ENCODE data around the gene NRAP.

NRAP gene, protein sequence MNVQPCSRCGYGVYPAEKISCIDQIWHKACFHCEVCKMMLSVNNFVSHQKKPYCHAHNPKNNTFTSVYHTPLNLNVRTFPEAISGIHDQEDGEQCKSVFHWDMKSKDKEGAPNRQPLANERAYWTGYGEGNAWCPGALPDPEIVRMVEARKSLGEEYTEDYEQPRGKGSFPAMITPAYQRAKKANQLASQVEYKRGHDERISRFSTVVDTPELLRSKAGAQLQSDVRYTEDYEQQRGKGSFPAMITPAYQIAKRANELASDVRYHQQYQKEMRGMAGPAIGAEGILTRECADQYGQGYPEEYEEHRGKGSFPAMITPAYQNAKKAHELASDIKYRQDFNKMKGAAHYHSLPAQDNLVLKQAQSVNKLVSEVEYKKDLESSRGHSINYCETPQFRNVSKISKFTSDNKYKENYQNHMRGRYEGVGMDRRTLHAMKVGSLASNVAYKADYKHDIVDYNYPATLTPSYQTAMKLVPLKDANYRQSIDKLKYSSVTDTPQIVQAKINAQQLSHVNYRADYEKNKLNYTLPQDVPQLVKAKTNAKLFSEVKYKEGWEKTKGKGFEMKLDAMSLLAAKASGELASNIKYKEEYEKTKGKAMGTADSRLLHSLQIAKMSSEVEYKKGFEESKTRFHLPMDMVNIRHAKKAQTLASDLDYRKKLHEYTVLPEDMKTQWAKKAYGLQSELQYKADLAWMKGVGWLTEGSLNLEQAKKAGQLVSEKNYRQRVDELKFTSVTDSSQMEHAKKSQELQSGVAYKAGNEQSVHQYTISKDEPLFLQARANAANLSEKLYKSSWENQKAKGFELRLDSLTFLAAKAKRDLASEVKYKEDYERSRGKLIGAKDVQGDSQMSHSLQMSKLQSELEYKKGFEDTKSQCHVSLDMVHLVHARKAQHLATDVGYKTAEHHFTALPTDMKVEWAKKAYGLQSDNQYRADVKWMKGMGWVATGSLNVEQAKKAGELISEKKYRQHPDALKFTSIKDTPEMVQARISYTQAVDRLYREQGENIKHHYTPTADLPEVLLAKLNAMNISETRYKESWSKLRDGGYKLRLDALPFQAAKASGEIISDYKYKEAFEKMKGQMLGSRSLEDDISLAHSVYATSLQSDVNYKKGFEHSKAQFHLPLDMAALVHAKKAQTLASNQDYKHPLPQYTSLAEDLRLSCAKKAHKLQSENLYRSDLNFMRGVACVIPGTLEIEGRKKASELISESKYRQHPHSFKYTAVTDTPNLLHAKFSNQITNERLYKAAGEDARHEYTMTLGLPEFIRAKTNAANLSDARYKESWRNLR (N-terminal part only)

DNA sequence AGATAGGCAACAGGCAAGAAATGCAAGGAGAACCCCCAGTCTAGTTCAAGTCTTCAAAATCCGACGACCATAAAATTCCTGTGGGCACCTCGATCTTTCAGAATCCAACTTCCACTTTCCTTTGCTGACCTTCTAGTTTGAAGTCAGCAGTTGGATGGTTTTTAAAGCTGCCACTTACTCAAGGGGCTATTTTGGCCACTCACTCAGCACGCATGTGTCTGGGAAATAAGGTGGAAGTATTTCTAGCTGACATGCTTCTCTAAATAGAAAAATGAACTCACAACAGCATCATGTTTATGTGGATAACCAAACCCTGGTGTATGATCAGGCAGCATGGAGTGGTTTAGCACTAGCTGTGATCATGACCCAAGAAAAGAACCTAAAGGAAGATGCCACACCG, at the start of gene NRAP:
Gene NRAP, minus strand, starts transcription at position 134 of the 400 bp plus-strand sequence. CDS start 159 bp downstream, outside the sequence.
- Histone ChIP-seq H3K27me3 (replicated peaks) (no peaks in the 10 kb centered on the region), H3K27ac (no peak within 1 kb of the TSS), H3K36me3 (replicated peaks) (no peaks in the 10 kb centered on the region), H3K4me3 (ENCODE audit: low read depth, low read length) (no peak within 1 kb of the TSS)
- DNase-seq, result no peak
- in situ Hi-C loops (cut with HindIII; ENCODE audit: low pct_ligation_motif_present, low sequenced_read_pairs), result no loop called here
- TF ChIP-seq, protein P1, sequence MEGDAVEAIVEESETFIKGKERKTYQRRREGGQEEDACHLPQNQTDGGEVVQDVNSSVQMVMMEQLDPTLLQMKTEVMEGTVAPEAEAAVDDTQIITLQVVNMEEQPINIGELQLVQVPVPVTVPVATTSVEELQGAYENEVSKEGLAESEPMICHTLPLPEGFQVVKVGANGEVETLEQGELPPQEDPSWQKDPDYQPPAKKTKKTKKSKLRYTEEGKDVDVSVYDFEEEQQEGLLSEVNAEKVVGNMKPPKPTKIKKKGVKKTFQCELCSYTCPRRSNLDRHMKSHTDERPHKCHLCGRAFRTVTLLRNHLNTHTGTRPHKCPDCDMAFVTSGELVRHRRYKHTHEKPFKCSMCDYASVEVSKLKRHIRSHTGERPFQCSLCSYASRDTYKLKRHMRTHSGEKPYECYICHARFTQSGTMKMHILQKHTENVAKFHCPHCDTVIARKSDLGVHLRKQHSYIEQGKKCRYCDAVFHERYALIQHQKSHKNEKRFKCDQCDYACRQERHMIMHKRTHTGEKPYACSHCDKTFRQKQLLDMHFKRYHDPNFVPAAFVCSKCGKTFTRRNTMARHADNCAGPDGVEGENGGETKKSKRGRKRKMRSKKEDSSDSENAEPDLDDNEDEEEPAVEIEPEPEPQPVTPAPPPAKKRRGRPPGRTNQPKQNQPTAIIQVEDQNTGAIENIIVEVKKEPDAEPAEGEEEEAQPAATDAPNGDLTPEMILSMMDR (IDR thresholded peaks at IDR 0.05; ENCODE audit: low read depth, low read length, missing control alignments), result no peak

DNA sequence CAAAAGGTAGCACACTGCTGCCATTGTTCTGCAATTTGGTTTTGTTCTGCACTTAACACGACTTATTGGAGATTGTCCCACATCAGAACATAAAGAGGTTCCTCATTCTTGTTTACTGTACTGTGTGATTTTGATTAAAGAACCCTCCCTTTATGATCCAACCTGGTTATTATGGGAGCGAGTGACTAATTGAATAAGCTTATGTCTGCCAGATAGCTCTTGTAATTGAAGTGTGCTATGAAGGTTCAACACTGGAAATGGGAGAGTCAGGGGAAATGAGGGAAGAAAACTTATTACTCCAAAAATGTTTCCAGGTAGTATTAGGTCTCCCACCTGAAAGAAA, 49.8 kb upstream of the NRAP start:
- Histone ChIP-seq H3K27ac (no peak overlapping the region), H3K27me3 (replicated peaks) (no peaks in the 10 kb centered on the region), H3K36me3 (replicated peaks) (peaks cover 3% of the 10 kb centered on the region), H3K4me3 (ENCODE audit: low read depth, low read length) (no peak overlapping the region)
- TF ChIP-seq, protein P1 (IDR thresholded peaks at IDR 0.05; ENCODE audit: low read depth, low read length, missing control alignments), result no peak
- in situ Hi-C loops (cut with HindIII; ENCODE audit: low pct_ligation_motif_present, low sequenced_read_pairs), result no loop called here
- no peak for DNase-seq

DNA sequence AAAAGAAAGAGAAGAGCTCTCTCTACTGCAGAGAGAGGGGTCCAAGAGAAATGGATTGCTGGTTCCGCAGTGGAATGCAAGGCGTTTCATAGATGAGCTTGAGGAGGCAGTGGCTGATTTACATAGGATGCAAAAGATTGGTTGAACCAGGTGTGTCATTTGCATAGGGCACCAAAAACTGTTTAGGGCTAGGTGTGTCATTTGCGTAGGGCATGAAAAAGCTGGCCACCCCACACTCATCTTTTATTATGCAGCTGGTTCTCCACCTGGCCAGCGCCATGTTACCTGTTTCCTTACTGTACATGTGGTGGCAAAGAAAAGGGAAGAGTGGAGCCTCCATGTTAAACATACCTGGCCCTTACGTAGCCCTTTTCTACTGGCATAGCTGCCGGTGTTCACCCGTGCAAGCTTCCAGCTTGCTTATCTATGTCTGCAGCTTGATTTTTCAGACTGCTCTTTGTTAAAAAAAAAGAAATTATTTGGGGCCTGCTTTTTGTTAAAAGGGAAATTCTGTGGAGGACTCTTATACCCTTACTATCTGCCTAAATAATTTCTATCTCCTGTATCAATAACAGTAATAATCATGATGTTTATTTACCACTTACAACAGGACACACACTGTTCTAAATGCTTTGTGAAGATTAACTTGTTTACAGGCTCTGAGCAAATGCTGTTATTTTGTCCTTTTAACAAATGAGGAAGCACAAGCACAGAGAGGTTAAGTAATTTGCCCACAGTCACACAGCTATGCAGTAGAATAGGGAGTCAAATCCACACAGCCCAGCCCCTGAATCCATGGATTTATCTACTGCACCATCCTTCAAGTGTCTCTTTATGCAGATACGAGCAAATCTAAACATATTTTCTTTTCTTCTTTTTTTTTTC, 49.2 kb upstream of the NRAP start:
- no peak overlapping the region for H3K4me3 ChIP-seq (ENCODE audit: low read depth, low read length)
- H3K27me3 ChIP-seq (replicated peaks), result no peaks in the 10 kb centered on the region
- no peak for DNase-seq
- H3K27ac ChIP-seq, result no peak overlapping the region
- in situ Hi-C loops (cut with HindIII; ENCODE audit: low pct_ligation_motif_present, low sequenced_read_pairs), result no loop called here
- TF ChIP-seq, protein P1 (IDR thresholded peaks at IDR 0.05; ENCODE audit: low read depth, low read length, missing control alignments), result no peak
- H3K36me3 ChIP-seq (replicated peaks), result peaks cover 3% of the 10 kb centered on the region

DNA sequence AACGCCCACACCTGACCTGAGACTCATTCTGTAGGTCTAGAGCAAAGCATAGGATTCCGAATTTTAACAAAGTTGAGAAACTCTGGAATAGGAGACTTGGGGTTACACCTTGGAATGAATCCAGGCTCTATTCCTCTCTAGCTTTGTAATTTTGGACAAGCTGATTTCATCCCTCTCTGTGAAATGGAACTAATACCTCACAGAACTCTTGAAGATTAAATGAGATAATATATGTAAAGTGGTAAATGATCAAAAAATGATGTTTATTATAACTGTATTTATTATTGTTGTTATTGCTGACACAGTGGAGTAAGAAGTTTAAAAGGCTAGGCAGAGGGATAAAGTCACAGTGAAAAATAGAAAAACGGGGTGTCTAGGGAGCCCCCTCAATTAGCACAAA, 48.2 kb upstream of the NRAP start:
- no peak for DNase-seq
- TF ChIP-seq, protein P1 (IDR thresholded peaks at IDR 0.05; ENCODE audit: low read depth, low read length, missing control alignments), result no peak

DNA sequence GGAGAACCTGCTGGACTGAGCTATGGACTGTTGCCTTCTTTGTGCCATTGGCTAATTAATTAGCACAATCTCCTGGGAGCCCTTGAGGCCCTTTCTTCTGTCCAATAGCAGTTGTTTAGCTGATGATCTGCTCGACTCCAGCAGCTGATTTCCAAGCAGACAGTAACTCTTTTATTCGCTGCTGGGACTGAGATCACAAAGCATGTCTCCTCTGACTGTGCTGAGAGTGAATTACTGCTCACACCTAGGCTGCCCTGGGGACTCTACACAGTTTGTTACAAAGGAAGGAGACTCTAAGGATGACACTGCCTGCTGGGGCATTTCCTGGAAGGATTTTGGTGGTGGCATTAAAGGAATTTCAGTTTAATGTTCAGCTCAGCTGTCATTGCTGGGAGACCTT, 47.3 kb upstream of the NRAP start:
- in situ Hi-C loops (cut with HindIII; ENCODE audit: low pct_ligation_motif_present, low sequenced_read_pairs), result no loop called here
- H3K4me3 ChIP-seq (ENCODE audit: low read depth, low read length), result no peak overlapping the region
- DNase-seq, result no peak

More for the DNA sequence above, 48.2 kb upstream of the NRAP start:
- no peaks in the 10 kb centered on the region for H3K27me3 ChIP-seq (replicated peaks)
- H3K36me3 ChIP-seq (replicated peaks), result peaks cover under 1% of the 10 kb centered on the region
- H3K4me3 ChIP-seq (ENCODE audit: low read depth, low read length), result no peak overlapping the region
- no peak overlapping the region for H3K27ac ChIP-seq
- in situ Hi-C loops (cut with HindIII; ENCODE audit: low pct_ligation_motif_present, low sequenced_read_pairs), result no loop called here

More for the DNA sequence above, 47.3 kb upstream of the NRAP start:
- Histone ChIP-seq H3K36me3 (replicated peaks) (no peaks in the 10 kb centered on the region), H3K27me3 (replicated peaks) (no peaks in the 10 kb centered on the region), H3K27ac (no peak overlapping the region)
- TF ChIP-seq, protein P1 (IDR thresholded peaks at IDR 0.05; ENCODE audit: low read depth, low read length, missing control alignments), result no peak

Measured in brain microvascular endothelial cell (primary cell).